Activated naive CD4-positive, alpha-beta T cell treated with anti-CD3 and anti-CD28 coated beads, Interleukin-2, amount 10 ng/mL, durations not matched to agents 7 days and 5 days (primary cell): ENCODE measurements around the gene EIF5AL1.
A peak's percentile ranks its signal among the peaks of the same experiment; 100 is the strongest.

Experiments
- CTCF ChIA-PET: fragments of 350-600 bp; sonication (Branson Sonifier 250); formaldehyde crosslinking; loops from one replicate; lab custom pipeline; 2021; ENCODE audit warnings: antibody characterized with exemption; lab: Charles Lee
- DNase-seq: peaks from one replicate; pipeline ENCODE4 v3.0.0-alpha.2; 2020
- H3K27ac Mint-ChIP-seq: one replicate; pipeline ENCODE4 v1.8.0; 2021; ENCODE audit warnings: mild to moderate bottlenecking, moderate library complexity, mixed read lengths
- H3K27me3 Mint-ChIP-seq: one replicate; pipeline ENCODE4 v1.8.0; 2021; ENCODE audit warnings: mild to moderate bottlenecking, mixed read lengths
- H3K36me3 Mint-ChIP-seq: one replicate; pipeline ENCODE4 v1.8.0; 2021; ENCODE audit warnings: mixed read lengths
- H3K4me1 Mint-ChIP-seq: one replicate; pipeline ENCODE4 v1.8.0; 2021; ENCODE audit warnings: mixed read lengths
- H3K4me3 Mint-ChIP-seq: one replicate; pipeline ENCODE4 v1.8.0; 2021; ENCODE audit warnings: mild to moderate bottlenecking, moderate library complexity, mixed read lengths
- H3K9me3 Mint-ChIP-seq: one replicate; pipeline ENCODE4 v1.8.0; 2021; ENCODE audit warnings: mixed read lengths

Gene EIF5AL1

GRCh38 chr10:79477456-79477855 lies 34.9 kb upstream of the EIF5AL1 start:
- Mint-ChIP-seq H3K9me3 (no peaks in the 10 kb centered on the region), H3K4me1 (no peaks in the 10 kb centered on the region), H3K27me3 (peaks cover 36% of the 10 kb centered on the region), H3K36me3 (no peaks in the 10 kb centered on the region), H3K27ac (no peak overlapping the region), H3K4me3 (no peak overlapping the region)
- CTCF ChIA-PET, result interaction anchor here (0.7 to 2.2 kb wide), 5 partner anchors 8 to 404 kb away, joined by 3 to 16 read pairs (median 8); no protein-coding TSS in a partner anchor
- no peak for DNase-seq

- H3K36me3 Mint-ChIP-seq, result no peaks in the 10 kb centered on the region
- no peak for DNase-seq
- peaks cover 23% of the 10 kb centered on the region for H3K27me3 Mint-ChIP-seq
- no peak overlapping the region for H3K27ac Mint-ChIP-seq
- CTCF ChIA-PET, result interaction anchor here (1.4 to 1.6 kb wide), 2 partner anchors 12 to 105 kb away, joined by 3 to 6 read pairs; no protein-coding TSS in a partner anchor
- no peak overlapping the region for H3K4me3 Mint-ChIP-seq
- H3K4me1 Mint-ChIP-seq, result no peaks in the 10 kb centered on the region
- H3K9me3 Mint-ChIP-seq, result no peaks in the 10 kb centered on the region
Measured at GRCh38 chr10:79479283-79479909, 32.9 kb upstream of the EIF5AL1 start.

DNA sequence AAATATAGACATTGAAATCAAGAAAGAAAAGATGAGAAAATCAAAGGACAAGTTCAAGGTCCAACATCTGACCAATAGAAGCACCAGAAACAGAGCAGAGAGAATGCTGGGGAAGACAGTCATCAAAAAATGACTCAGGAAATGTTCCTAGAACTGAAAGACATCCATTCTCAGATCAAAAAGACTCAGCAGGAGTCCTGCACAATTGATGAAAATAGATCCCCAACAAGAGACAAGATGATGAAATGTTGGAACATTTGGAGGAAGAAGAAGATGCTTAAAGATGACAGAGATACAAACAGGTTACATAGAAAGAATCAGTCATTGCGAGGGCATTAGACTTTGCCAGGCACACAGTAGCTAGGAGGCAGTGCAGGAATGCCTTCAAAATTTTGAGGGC lies 30.0 kb upstream of the EIF5AL1 start:
- no peaks in the 10 kb centered on the region for H3K9me3 Mint-ChIP-seq
- CTCF ChIA-PET, result interaction anchor here (1.2 to 2.0 kb wide), 2 partner anchors 14 to 108 kb away, joined by 3 to 8 read pairs; no protein-coding TSS in a partner anchor
- no peak overlapping the region for H3K27ac Mint-ChIP-seq

GRCh38 chr10:79482741-79483140 lies 29.6 kb upstream of the EIF5AL1 start:
- no peak for DNase-seq
- Mint-ChIP-seq H3K27me3 (peaks cover 27% of the 10 kb centered on the region), H3K36me3 (no peaks in the 10 kb centered on the region), H3K4me3 (no peak overlapping the region), H3K27ac (no peak overlapping the region), H3K4me1 (no peaks in the 10 kb centered on the region), H3K9me3 (no peaks in the 10 kb centered on the region)
- CTCF ChIA-PET, result interaction anchor here (1.2 to 2.0 kb wide), 2 partner anchors 15 to 108 kb away, joined by 3 to 8 read pairs; no protein-coding TSS in a partner anchor

More for the DNA sequence above, 30.0 kb upstream of the EIF5AL1 start:
- DNase-seq, result no peak
- Mint-ChIP-seq H3K4me1 (no peaks in the 10 kb centered on the region), H3K27me3 (peaks cover 22% of the 10 kb centered on the region), H3K36me3 (no peaks in the 10 kb centered on the region), H3K4me3 (no peak overlapping the region)

DNA sequence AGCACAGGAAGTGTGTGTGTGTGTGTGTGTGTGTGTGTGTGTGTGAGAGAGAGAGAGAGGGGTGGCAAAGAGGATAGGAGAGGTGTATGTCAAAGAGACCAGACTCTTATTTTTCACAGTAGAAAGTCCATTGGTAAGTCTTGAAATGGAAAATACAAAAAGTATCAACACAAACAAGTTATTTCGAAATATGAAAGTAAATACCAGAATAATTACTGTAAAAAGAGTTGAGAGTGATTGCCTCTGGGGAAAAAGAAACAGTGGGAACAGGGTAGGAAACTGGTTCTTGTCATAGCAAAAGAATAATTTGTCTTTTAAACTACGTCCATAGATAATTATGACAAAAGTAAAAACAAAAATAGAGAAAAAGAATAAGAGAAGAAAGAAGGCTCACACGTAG lies 29.0 kb upstream of the EIF5AL1 start:
- H3K36me3 Mint-ChIP-seq, result no peaks in the 10 kb centered on the region
- H3K27ac Mint-ChIP-seq, result no peak overlapping the region
- no peaks in the 10 kb centered on the region for H3K9me3 Mint-ChIP-seq
- no peak overlapping the region for H3K4me3 Mint-ChIP-seq
- H3K4me1 Mint-ChIP-seq, result no peaks in the 10 kb centered on the region
- CTCF ChIA-PET, result interaction anchor here (1.2 kb wide), 1 partner anchor 109 kb away, joined by 3 read pairs; no protein-coding TSS in a partner anchor
- H3K27me3 Mint-ChIP-seq, result peaks cover 28% of the 10 kb centered on the region
- DNase-seq, result no peak

DNA sequence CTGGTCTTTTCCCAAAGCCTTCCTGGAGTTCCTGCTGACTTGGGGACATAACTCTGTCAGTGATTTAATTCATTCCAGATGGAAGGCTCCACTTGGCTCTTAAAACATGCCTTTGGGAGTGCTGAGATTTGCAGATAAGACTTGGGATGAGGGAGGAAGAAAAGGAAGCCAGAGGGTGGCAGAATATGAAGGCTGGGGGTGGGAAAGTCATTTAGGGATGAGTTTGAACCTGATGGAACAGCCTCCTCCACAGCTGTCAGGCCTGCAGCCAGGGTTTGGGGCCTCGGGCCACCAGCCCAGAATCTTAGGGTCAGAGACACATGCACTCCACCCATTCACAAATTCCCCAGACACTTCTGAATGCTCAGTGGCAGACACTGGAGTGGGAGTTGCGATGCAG lies 28.4 kb upstream of the EIF5AL1 start:
- CTCF ChIA-PET, result no interaction called here
- no peak overlapping the region for H3K4me3 Mint-ChIP-seq
- no peaks in the 10 kb centered on the region for H3K4me1 Mint-ChIP-seq
- peaks cover 25% of the 10 kb centered on the region for H3K27me3 Mint-ChIP-seq
- no peaks in the 10 kb centered on the region for H3K9me3 Mint-ChIP-seq
- DNase-seq, result no peak
- H3K36me3 Mint-ChIP-seq, result no peaks in the 10 kb centered on the region
- no peak overlapping the region for H3K27ac Mint-ChIP-seq

DNA sequence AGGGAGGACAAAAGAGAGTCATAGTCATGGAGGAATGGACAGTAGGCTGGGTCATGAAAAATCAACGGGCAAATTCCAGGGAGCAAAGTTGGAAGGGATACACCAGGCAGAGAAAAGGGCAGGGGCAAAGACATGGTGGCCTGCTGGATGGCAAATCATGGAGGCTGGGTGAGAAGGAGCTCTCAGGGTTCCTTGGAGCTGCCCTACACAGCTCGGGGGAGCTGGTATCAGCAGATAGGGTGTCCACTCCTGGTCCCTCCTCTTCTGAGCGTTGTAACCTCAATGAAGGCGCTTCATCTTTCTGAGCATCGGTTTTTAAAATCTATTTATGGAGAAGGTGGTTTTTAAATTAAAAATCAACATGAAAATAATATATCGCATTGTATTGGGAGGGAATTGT lies 27.9 kb upstream of the EIF5AL1 start:
- Mint-ChIP-seq H3K27me3 (peaks cover 30% of the 10 kb centered on the region), H3K9me3 (no peaks in the 10 kb centered on the region), H3K36me3 (no peaks in the 10 kb centered on the region), H3K4me3 (no peak overlapping the region), H3K27ac (no peak overlapping the region), H3K4me1 (no peaks in the 10 kb centered on the region)
- DNase-seq, result no peak
- CTCF ChIA-PET, result interaction anchor here (3.8 kb wide), 1 partner anchor 111 kb away, joined by 35 read pairs; no protein-coding TSS in a partner anchor

DNA sequence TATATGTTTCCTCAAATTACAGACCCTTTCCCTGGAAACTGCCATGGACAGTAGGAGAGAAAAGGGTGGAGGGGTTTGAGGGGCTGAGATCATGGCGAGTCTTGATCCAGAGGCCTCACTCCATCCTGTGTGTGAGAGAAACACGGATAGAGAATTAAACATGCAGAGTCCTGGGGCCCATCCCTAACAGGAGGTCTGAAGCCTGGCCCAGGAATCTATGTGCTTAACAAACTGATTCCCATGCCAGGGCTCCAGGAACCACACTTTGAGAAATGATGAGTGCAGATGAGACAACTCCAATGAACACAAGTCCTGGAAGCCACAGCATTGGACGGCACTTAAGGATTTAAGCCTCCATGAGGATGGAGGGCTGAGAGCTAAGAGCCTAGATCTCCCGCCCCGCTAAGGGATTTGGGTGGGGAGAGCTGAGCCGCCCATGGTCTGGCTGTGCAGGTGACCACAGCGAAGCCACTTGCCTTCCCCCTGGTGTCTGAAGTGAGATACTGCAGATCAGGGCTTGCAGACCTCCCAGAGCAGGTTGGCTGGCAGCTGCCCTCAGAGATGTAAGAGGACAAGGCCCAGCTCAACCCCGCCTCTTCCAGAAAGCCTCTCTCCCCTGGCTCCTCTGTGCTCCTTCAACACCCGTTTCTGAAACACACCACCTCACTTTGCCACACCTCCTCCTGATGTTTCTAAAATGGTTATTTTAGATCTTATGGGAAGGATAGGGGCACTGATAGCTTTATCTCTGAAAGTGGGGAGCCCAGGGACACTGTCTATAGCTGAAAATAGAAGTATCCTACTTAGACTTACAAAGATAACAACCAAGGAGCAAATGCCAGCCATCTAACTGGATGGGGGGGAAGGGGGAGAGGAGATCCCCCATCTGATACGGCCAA lies 24.8 kb upstream of the EIF5AL1 start:
- H3K4me1 Mint-ChIP-seq, result no peaks in the 10 kb centered on the region
- CTCF ChIA-PET, result interaction anchor here (0.9 to 3.8 kb wide), 11 partner anchors 9 to 195 kb away, joined by 3 to 35 read pairs (median 5); no protein-coding TSS in a partner anchor
- H3K27me3 Mint-ChIP-seq, result peaks cover 30% of the 10 kb centered on the region
- no peaks in the 10 kb centered on the region for H3K9me3 Mint-ChIP-seq
- no peak overlapping the region for H3K4me3 Mint-ChIP-seq
- H3K36me3 Mint-ChIP-seq, result no peaks in the 10 kb centered on the region
- DNase-seq, result peak; percentile 39
- no peak overlapping the region for H3K27ac Mint-ChIP-seq

DNA sequence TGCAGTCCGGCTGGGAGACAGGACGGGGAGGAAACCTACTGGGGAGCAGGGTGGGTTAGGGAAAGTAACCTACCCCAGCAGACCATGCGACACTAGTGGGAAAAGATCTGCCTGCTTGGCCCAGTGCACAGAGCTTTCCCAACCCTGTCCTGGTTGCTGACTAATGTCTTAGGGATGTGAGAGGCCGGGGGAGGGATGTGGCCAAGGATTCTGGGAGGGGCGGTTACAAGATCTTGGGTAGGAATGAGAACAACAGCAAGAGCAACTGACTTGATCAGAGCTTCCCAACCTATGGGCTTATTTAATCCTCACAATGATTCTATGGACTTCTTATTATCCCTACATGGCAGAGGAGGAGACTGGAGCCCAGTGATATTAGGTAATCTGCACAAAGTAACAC lies 24.0 kb upstream of the EIF5AL1 start:
- H3K36me3 Mint-ChIP-seq, result no peaks in the 10 kb centered on the region
- no peak overlapping the region for H3K4me3 Mint-ChIP-seq
- H3K27me3 Mint-ChIP-seq, result peaks cover 30% of the 10 kb centered on the region
- no peaks in the 10 kb centered on the region for H3K4me1 Mint-ChIP-seq
- DNase-seq, result no peak
- no peak overlapping the region for H3K27ac Mint-ChIP-seq
- no peaks in the 10 kb centered on the region for H3K9me3 Mint-ChIP-seq
- CTCF ChIA-PET, result interaction anchor here (0.9 to 3.8 kb wide), 9 partner anchors 8 to 196 kb away, joined by 3 to 35 read pairs (median 5); no protein-coding TSS in a partner anchor

DNA sequence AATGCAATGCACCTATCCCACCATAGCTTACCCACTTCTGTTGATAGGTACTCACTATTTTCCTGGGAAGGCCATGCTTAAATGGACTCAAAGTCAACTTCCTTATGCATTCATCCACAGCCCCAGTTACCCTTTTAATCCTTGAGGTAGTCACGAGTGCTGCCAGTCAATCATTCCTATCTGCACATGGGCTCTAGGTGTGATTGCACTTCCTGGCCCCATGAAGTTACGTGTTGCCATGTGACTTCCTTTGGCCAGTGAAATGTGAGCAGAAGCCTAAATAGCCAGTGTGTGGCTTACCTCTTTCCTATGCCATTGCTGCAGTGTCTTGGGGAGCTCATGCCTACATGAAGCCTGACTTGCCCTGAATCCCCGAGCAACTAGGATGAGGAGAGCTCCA lies 23.5 kb upstream of the EIF5AL1 start:
- no peaks in the 10 kb centered on the region for H3K4me1 Mint-ChIP-seq
- CTCF ChIA-PET, result interaction anchor here (0.8 to 1.5 kb wide), 2 partner anchors 18 to 88 kb away, joined by 3 to 5 read pairs; no protein-coding TSS in a partner anchor
- H3K27ac Mint-ChIP-seq, result no peak overlapping the region
- no peaks in the 10 kb centered on the region for H3K9me3 Mint-ChIP-seq
- no peaks in the 10 kb centered on the region for H3K36me3 Mint-ChIP-seq
- DNase-seq, result no peak
- H3K4me3 Mint-ChIP-seq, result no peak overlapping the region
- H3K27me3 Mint-ChIP-seq, result peaks cover 32% of the 10 kb centered on the region

DNA sequence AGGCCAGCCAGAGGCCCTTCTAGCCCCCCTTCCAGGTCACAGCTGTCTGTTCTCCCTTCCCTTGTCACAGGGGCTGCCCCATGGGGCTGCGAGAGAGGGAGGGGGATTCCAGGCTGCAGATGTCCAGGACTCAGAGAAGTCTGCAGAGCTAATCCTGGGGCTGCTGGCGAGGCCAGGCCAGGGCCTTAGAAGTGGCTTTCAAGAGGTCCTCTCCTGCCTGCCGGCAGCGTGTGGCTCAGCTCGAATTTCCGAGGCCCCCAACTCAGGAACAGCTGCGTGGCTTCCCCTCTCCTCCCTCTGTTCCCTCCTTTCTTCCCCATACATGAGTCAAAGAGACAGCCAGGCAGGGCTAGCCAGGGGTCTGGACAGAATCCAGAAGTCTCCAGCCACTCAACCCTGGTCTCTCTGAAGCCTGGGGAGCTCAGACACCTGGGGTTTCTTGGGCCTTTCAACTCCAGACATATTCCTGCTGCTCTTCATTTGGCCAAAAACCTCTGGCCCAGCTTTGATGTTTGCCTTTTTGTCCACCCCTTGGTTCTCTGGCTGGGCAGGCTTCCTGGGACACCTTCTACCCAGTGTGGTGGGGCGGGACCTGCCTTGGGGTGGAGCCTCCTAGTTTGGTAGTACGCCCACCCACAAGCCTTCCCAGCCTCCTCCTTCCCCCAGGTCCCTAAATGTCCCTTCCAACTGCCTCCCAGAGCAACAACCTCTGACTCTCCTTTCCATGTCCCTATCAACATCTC lies 21.8 kb upstream of the EIF5AL1 start:
- no peaks in the 10 kb centered on the region for H3K9me3 Mint-ChIP-seq
- no peak for DNase-seq
- H3K27ac Mint-ChIP-seq, result no peak overlapping the region
- H3K4me1 Mint-ChIP-seq, result no peaks in the 10 kb centered on the region
- CTCF ChIA-PET, result interaction anchor here (3.0 kb wide), 1 partner anchor 117 kb away, joined by 17 read pairs; no protein-coding TSS in a partner anchor
- H3K27me3 Mint-ChIP-seq, result peaks cover 46% of the 10 kb centered on the region
- no peaks in the 10 kb centered on the region for H3K36me3 Mint-ChIP-seq
- no peak overlapping the region for H3K4me3 Mint-ChIP-seq

GRCh38 chr10:79491143-79491835 lies 21.0 kb upstream of the EIF5AL1 start:
- H3K27me3 Mint-ChIP-seq, result peaks cover 51% of the 10 kb centered on the region
- no peaks in the 10 kb centered on the region for H3K36me3 Mint-ChIP-seq
- no peak overlapping the region for H3K4me3 Mint-ChIP-seq
- CTCF ChIA-PET, result interaction anchor here (3.0 kb wide), 1 partner anchor 118 kb away, joined by 17 read pairs; no protein-coding TSS in a partner anchor
- no peak overlapping the region for H3K27ac Mint-ChIP-seq
- H3K4me1 Mint-ChIP-seq, result no peaks in the 10 kb centered on the region
- H3K9me3 Mint-ChIP-seq, result no peaks in the 10 kb centered on the region
- no peak for DNase-seq

GRCh38 chr10:79492256-79492655 lies 20.1 kb upstream of the EIF5AL1 start:
- no peaks in the 10 kb centered on the region for H3K9me3 Mint-ChIP-seq
- H3K27ac Mint-ChIP-seq, result no peak overlapping the region
- peaks cover 50% of the 10 kb centered on the region for H3K27me3 Mint-ChIP-seq
- CTCF ChIA-PET, result interaction anchor here (1.0 to 3.0 kb wide), 3 partner anchors 25 to 652 kb away, joined by 3 to 17 read pairs (median 5); no protein-coding TSS in a partner anchor
- no peaks in the 10 kb centered on the region for H3K36me3 Mint-ChIP-seq
- DNase-seq, result no peak
- no peaks in the 10 kb centered on the region for H3K4me1 Mint-ChIP-seq
- no peak overlapping the region for H3K4me3 Mint-ChIP-seq
